B cell (primary cell): Measurements from ENCODE around the gene MCM6. TPM values are rescaled to one million over a fixed set of nuclear protein-coding genes. Genes with fewer than 3 reads are reported as not detected.
"Not testable (repeated sequence)": the region's sequence is repeated elsewhere in the genome, so short reads cannot be mapped to it uniquely, and the experiment has no call there.

Experiments used
- ATAC-seq: fragments of 200-7000 bp; cut with Tn5 transposase; one replicate; pipeline ENCODE4 v1.10.0; 2021; ENCODE audit warnings: low read depth, mild to moderate bottlenecking, moderate number of reproducible peaks, moderate library complexity
- CTCF ChIA-PET: fragments of 350-600 bp; sonication (Branson Sonifier 250); formaldehyde crosslinking; loops from one replicate; lab custom pipeline; 2021; ENCODE audit warnings: antibody characterized with exemption, inconsistent platforms; lab: Charles Lee
- POLR2A ChIA-PET: fragments of 350-600 bp; sonication (Branson Sonifier 250); formaldehyde crosslinking; loops from one replicate; lab custom pipeline; 2021; ENCODE audit warnings: antibody characterized with exemption; lab: Charles Lee
- DNase-seq: peaks from one replicate; pipeline ENCODE4 v3.0.0; 2013
- H2AFZ ChIP-seq: 2 replicates; pipeline ENCODE4 v1.6.1; 2012; ENCODE audit warnings: mild to moderate bottlenecking, low read depth, low read length; ENCODE audit not compliant: insufficient read depth, poor library complexity, severe bottlenecking
- H3K27ac ChIP-seq, 2 donors: 1 replicate in 1 of 2; 2 replicates in 1 of 2; pipeline ENCODE4 v1.5.1; 2012 to 2013; ENCODE audit warnings: low read length in 2 of 2, mild to moderate bottlenecking in 2 of 2, moderate library complexity in 1 of 2
- H3K27me3 ChIP-seq, 4 experiments: fragments of 200-600 bp in 1 of 4; sonication (generic) in 1 of 4; replicated peaks in 1 of 4; 1 replicate in 2 of 4; 2 replicates in 2 of 4; pipeline versions ENCODE4 v1.6.1 to v1.7.0; 2013 to 2016; ENCODE audit warnings: low read length in 3 of 4, mild to moderate bottlenecking in 2 of 4, mixed read lengths in 1 of 4, moderate library complexity in 1 of 4; ENCODE audit not compliant: insufficient read depth in 4 of 4, control insufficient read depth in 3 of 4; ENCODE audit errors: control extremely low read depth in 1 of 4
- H3K36me3 ChIP-seq, 2 experiments: replicated peaks in 1 of 2; 1 replicate in 1 of 2; 2 replicates in 1 of 2; pipeline versions ENCODE4 v1.6.1 to v1.7.1; 2013; ENCODE audit warnings: low read length in 1 of 2; ENCODE audit not compliant: insufficient read depth in 2 of 2, control insufficient read depth in 1 of 2; ENCODE audit errors: control extremely low read depth in 1 of 2, extremely low read depth in 1 of 2
- H3K4me1 ChIP-seq, 2 donors: fragments of 200-600 bp in 1 of 2; sonication (generic) in 1 of 2; 1 replicate in 1 of 2; 2 replicates in 1 of 2; pipeline versions ENCODE4 v1.5.1 to v1.6.1; 2013 to 2017; ENCODE audit warnings: low read length in 2 of 2; ENCODE audit not compliant: control insufficient read depth in 2 of 2, insufficient read depth in 2 of 2
- H3K4me2 ChIP-seq: replicated peaks from 2 replicates; pipeline ENCODE3; 2012; ENCODE audit warnings: mild to moderate bottlenecking, low read depth, low read length; ENCODE audit not compliant: poor library complexity, severe bottlenecking
- H3K4me3 ChIP-seq, 5 experiments: fragments of 200-600 bp in 1 of 5; sonication (generic) in 1 of 5; 1 replicate in 3 of 5; 2 replicates in 2 of 5; pipeline versions ENCODE4 v1.5.1 to v1.7.0; 2011 to 2016; ENCODE audit warnings: low read length in 4 of 5, mild to moderate bottlenecking in 4 of 5, low read depth in 2 of 5, control low read depth in 1 of 5, moderate library complexity in 1 of 5; ENCODE audit not compliant: insufficient read depth in 1 of 5; ENCODE audit errors: control extremely low read depth in 1 of 5, extremely low read depth in 1 of 5
- H3K79me2 ChIP-seq: fragments of 200-600 bp; sonication (generic); one replicate; pipeline ENCODE4 v1.6.0; 2016; ENCODE audit warnings: low read length; ENCODE audit not compliant: control insufficient read depth, insufficient read depth
- H3K9ac ChIP-seq: fragments of 200-600 bp; sonication (generic); 2 replicates; pipeline ENCODE4 v1.6.1; 2017; ENCODE audit warnings: mild to moderate bottlenecking, low read length, moderate library complexity
- H3K9me3 ChIP-seq, 3 donors: one replicate each; pipeline versions ENCODE4 v1.6.1 to v1.7.1; 2013; ENCODE audit warnings: low read length in 2 of 3; ENCODE audit not compliant: control insufficient read depth in 2 of 3, insufficient read depth in 1 of 3; ENCODE audit errors: control extremely low read depth in 1 of 3
- H4K20me1 ChIP-seq: 2 replicates; pipeline ENCODE4 v1.6.0; 2012; ENCODE audit warnings: mild to moderate bottlenecking, low read length; ENCODE audit not compliant: insufficient read depth, control insufficient read depth, poor library complexity, severe bottlenecking
- H3K27ac Mint-ChIP-seq: one replicate; pipeline ENCODE4 v1.8.0; 2021; ENCODE audit warnings: mixed read lengths
- H3K27me3 Mint-ChIP-seq: one replicate; pipeline ENCODE4 v1.8.0; 2021; ENCODE audit warnings: mixed read lengths
- H3K4me1 Mint-ChIP-seq: one replicate; pipeline ENCODE4 v1.8.0; 2021; ENCODE audit warnings: mixed read lengths
- H3K4me3 Mint-ChIP-seq: one replicate; pipeline ENCODE4 v1.8.0; 2021; ENCODE audit warnings: mixed read lengths
- H3K9me3 Mint-ChIP-seq: one replicate; pipeline ENCODE4 v1.8.0; 2022; ENCODE audit warnings: mixed read lengths; ENCODE audit not compliant: insufficient read depth
- CTCF ChIP-seq: fragments of 200-600 bp; IDR thresholded peaks from one replicate; pipeline ENCODE4 v1.8.0; 2022; ENCODE audit warnings: antibody characterized with exemption, mild to moderate bottlenecking
- EZH2 ChIP-seq: IDR thresholded peaks from 2 replicates; pipeline ENCODE4 v1.6.1; 2012; ENCODE audit warnings: borderline replicate concordance, low read depth, mild to moderate bottlenecking, moderate library complexity, low read length; ENCODE audit not compliant: insufficient read depth, poor library complexity, severe bottlenecking
- WGBS: methylation state at CpG from one replicate; pipeline ENCODE4 v1.1.5; 2013; ENCODE audit warnings: missing lambda C conversion rate; ENCODE audit not compliant: insufficient coverage; 5-methylcytosine and 5-hydroxymethylcytosine counted together
- intact Hi-C: fragments of 100-400 bp; cut with micrococcal nuclease; formaldehyde crosslinking; loops from one replicate; pipeline ENCODE4 v1.10.0; 2022
- polyA plus RNA-seq: library from polyadenylated mRNA; depleted of rRNA; stranded (reverse); fragments of >200 nt; gene quantifications from 2 replicates; pipeline ENCODE4 v1.2.3, GENCODE V29; 2012
- total RNA-seq, 2 donors: library from RNA; stranded (reverse); fragments of 120-200 nt in 1 of 2; gene quantifications; 1 replicate in 1 of 2; 2 replicates in 1 of 2; pipeline versions ENCODE4 v1.2.3 to v1.2.4, GENCODE V29; 2013 to 2022

Gene MCM6
- total and polyA plus RNA-seq, 2 donors (not counting 1 experiment from before 2014, with no cell fraction given): 2.3 to 30.0 TPM

DNA sequence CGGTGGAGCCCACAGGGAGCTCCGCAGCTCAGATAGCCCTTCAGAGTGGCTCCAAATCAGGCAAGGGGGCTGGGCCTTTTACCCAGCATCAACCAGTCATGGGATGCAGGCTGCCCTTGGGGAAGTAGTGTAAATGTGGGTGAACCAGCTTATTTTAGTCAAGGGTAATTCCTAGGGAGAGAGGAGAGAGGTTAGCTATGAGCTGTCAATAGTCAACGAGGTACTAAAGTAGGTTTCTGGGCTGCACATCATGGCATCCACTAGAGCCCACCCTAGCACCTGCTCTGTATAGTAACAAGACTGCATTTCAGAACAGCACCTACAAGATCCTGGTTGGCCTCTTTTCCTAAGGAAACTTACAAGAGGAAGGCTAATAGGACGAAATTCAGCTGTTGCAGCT, 9.5 kb upstream of the MCM6 start:
- no peaks in the 10 kb centered on the region for H3K79me2 ChIP-seq
- no peak for DNase-seq
- Mint-ChIP-seq H3K4me1 (no peaks in the 10 kb centered on the region), H3K27ac (no peak overlapping the region), H3K4me3 (no peak overlapping the region), H3K27me3 (peaks cover 9% of the 10 kb centered on the region), H3K9me3 (no peaks in the 10 kb centered on the region)
- no peak overlapping the region for H3K4me3 ChIP-seq
- H3K4me1 ChIP-seq: no peaks in the 10 kb centered on the region
- no peaks in the 10 kb centered on the region for H4K20me1 ChIP-seq
- CTCF ChIA-PET: no interaction called here
- POLR2A ChIA-PET: interaction anchor here (0.6 kb wide), 1 partner anchor 10 kb away, joined by 6 read pairs; no protein-coding TSS in a partner anchor
- WGBS: 89% methylated on average over 3 of the region's 4 CpGs
- H2AFZ ChIP-seq: no peak overlapping the region
- no peak overlapping the region for H3K4me2 ChIP-seq
- no peaks in the 10 kb centered on the region for H3K36me3 ChIP-seq
- H3K27me3 ChIP-seq: peaks cover 0 to 3% (median 0%) of the 10 kb centered on the region in 4 experiments
- H3K9ac ChIP-seq: no peak overlapping the region
- peaks cover 0 to 8% (median 0%) of the 10 kb centered on the region in 3 donors for H3K9me3 ChIP-seq
- H3K27ac ChIP-seq: no peak overlapping the region
- intact Hi-C loops: no loop called here
- no peak for TF ChIP-seq EZH2
- TF ChIP-seq CTCF: no peak
- no peak for ATAC-seq

DNA sequence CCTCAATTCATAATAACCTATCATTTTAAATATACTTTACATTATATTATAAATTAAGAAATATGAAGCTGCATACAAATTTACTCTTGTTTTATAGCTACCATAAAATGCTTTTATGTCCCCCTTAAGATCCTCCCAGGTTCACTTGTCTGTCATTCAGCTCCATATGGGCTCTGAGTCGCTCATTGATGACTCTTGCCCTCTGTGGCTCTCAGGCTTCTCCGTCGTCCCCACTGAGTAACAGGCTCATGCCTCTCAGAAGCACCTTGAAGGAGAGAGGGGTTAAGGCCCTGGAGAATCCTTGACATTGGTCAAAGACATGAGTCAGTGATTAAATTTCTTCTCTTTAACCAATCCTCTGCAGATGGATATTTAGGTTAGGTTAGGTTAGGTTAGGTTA, 6.2 kb upstream of the MCM6 start:
- intact Hi-C loops: no loop called here
- Histone ChIP-seq H3K27me3 (peaks cover 0 to 3% (median 0%) of the 10 kb centered on the region in 4 experiments), H3K27ac (no peak overlapping the region), H2AFZ (no peak overlapping the region), H3K9ac (no peak overlapping the region), H3K79me2 (no peaks in the 10 kb centered on the region), H3K4me3 (no peak overlapping the region), H3K36me3 (no peaks in the 10 kb centered on the region), H3K4me2 (no peak overlapping the region), H4K20me1 (no peaks in the 10 kb centered on the region), H3K9me3 (no peaks in the 10 kb centered on the region), H3K4me1 (peaks cover under 1 to 3% of the 10 kb centered on the region in 2 donors)
- Mint-ChIP-seq H3K27ac (no peak overlapping the region), H3K9me3 (no peaks in the 10 kb centered on the region), H3K4me3 (no peak overlapping the region), H3K4me1 (peaks cover 3% of the 10 kb centered on the region), H3K27me3 (peaks cover 9% of the 10 kb centered on the region)
- ChIA-PET POLR2A (interaction anchor here (0.6 kb wide), 1 partner anchor 12 kb away, joined by 3 read pairs; no protein-coding TSS in a partner anchor), CTCF (interaction anchor here (0.6 kb wide), 1 partner anchor 31 kb away, joined by 3 read pairs; no protein-coding TSS in a partner anchor)
- ATAC-seq: no peak
- TF ChIP-seq EZH2: no peak
- no peak for TF ChIP-seq CTCF
- DNase-seq: no peak
- WGBS: no CpG with 5 or more reads among the region's 3 CpGs

GRCh38 chr2:135876770-135877169, 527 bp upstream of the MCM6 start:
- H3K27me3 Mint-ChIP-seq, H3K27me3 ChIP-seq, H3K36me3 ChIP-seq, ATAC-seq, CTCF ChIA-PET, H4K20me1 ChIP-seq, H3K9me3 Mint-ChIP-seq, H3K9me3 ChIP-seq, H3K79me2 ChIP-seq, DNase-seq: not testable (repeated sequence)
- Histone ChIP-seq H2AFZ (peak overlapping the region; percentile 90), H3K4me1 (peaks cover 8 to 23% of the 10 kb centered on the region in 2 donors), H3K27ac (peak overlapping the region in 1 of 2 donors; percentile 79), H3K9ac (peak overlapping the region; percentile 84), H3K4me3 (peak overlapping the region; percentile 68 to 80 (median 76)), H3K4me2 (peak overlapping the region; percentile 94)
- peak overlapping the region; percentile 89 for H3K27ac Mint-ChIP-seq
- POLR2A ChIA-PET: interaction anchor here (1.2 kb wide), 1 partner anchor 517 kb away, joined by 4 read pairs; no protein-coding TSS in a partner anchor
- H3K4me3 Mint-ChIP-seq: peak overlapping the region; percentile 90
- peaks cover 24% of the 10 kb centered on the region for H3K4me1 Mint-ChIP-seq
- whole genome bisulfite sequencing: 68% methylated on average over 8 of the region's 15 CpGs
- intact Hi-C loops: loop anchor here (1.0 to 2.0 kb wide), 4 partner anchors 40 to 824 kb away; partner anchors contain the start of genes RAB3GAP1 and UBXN4
